HCT116 (cell line): Measurements from ENCODE around the gene IGF2. TPM values are rescaled to one million over a fixed set of nuclear protein-coding genes. Genes with fewer than 3 reads are reported as not detected.

ENCODE experiments used
- ATAC-seq: fragments of 200-7000 bp; cut with Tn5 transposase; 2 replicates; pipeline ENCODE4 v1.9.1; 2020; ENCODE audit warnings: mild to moderate bottlenecking, moderate library complexity
- BruUV-seq: library from RNA; stranded (reverse); fragments of 400-500 nt; replicated peaks from 2 replicates; lab custom pipeline; 2021; lab: Mats Ljungman, UMichigan
- CTCF ChIA-PET: fragments of 300-600 bp; sonication (Branson Sonifier 250); formaldehyde crosslinking; loops from one replicate; lab custom pipeline; 2021; ENCODE audit warnings: antibody characterized with exemption; lab: Charles Lee
- POLR2A ChIA-PET: fragments of 300-600, 350-600 bp; sonication (Branson Sonifier 250); formaldehyde crosslinking; loops from one replicate; lab custom pipeline; 2021; ENCODE audit warnings: antibody characterized with exemption; lab: Charles Lee
- RAD21 ChIA-PET, 2 experiments: fragments of 300-600 bp; sonication (Branson Sonifier 250); formaldehyde crosslinking; loops; one replicate each; lab custom pipeline; 2023; ENCODE audit warnings: low total read pairs in 2 of 2; ENCODE audit not compliant: uncharacterized antibody in 2 of 2, unreplicated experiment in 2 of 2, low non-redundant PET in 1 of 2; lab: Charles Lee
- DNase-seq: peaks from one replicate; pipeline ENCODE4 v3.0.0-alpha.2; 2010; ENCODE audit warnings: low read depth, low spot score
- H2AFZ ChIP-seq: fragments of 200-600 bp; shearing (Covaris generic), sonication (generic); 2 replicates; pipeline ENCODE4 v1.6.1; 2017; ENCODE audit warnings: low read depth, mixed run types, mixed read lengths, antibody characterized with exemption, low read length; ENCODE audit not compliant: poor library complexity, severe bottlenecking
- H3K27ac ChIP-seq: 2 replicates; pipeline ENCODE4 v1.5.1; 2012; ENCODE audit warnings: low read depth, low read length
- H3K27me3 ChIP-seq: fragments of 200-600 bp; sonication (generic); 2 replicates; pipeline ENCODE4 v1.6.1; 2016; ENCODE audit warnings: mixed run types, low read length, mixed read lengths; ENCODE audit not compliant: insufficient read depth
- H3K36me3 ChIP-seq, 2 experiments: fragments of 200-500 bp in 1 of 2; fragments of 200-600 bp in 1 of 2; sonication (Bioruptor generic) in 1 of 2; sonication (generic) in 1 of 2; 2 replicates each; pipeline versions ENCODE4 v1.5.1 to v1.6.1; 2014 to 2016; ENCODE audit warnings: low read length in 2 of 2, inconsistent platforms in 1 of 2, mixed read lengths in 1 of 2, mixed run types in 1 of 2; ENCODE audit not compliant: insufficient read depth in 2 of 2, control insufficient read depth in 1 of 2
- H3K4me1 ChIP-seq, 2 experiments: fragments of 200-600 bp in 1 of 2; sonication (generic) in 1 of 2; 2 replicates each; pipeline versions ENCODE4 v1.5.1 to v1.6.1; 2012 to 2017; ENCODE audit warnings: low read length in 2 of 2, inconsistent platforms in 1 of 2, mild to moderate bottlenecking in 1 of 2, mixed read lengths in 1 of 2, mixed run types in 1 of 2, moderate library complexity in 1 of 2; ENCODE audit not compliant: insufficient read depth in 2 of 2, control insufficient read depth in 1 of 2
- H3K4me2 ChIP-seq: fragments of 200-600 bp; sonication (generic); 2 replicates; pipeline ENCODE4 v1.6.1; 2017; ENCODE audit warnings: mixed run types, low read length, mixed read lengths
- H3K4me3 ChIP-seq, 2 experiments: fragments of 200-600 bp in 1 of 2; sonication (generic) in 1 of 2; replicated peaks in 1 of 2; 2 replicates each; pipeline ENCODE4 v1.5.1; 2011 to 2016; ENCODE audit warnings: low read length in 2 of 2, control low read depth in 1 of 2, low read depth in 1 of 2, mild to moderate bottlenecking in 1 of 2, mixed read lengths in 1 of 2, mixed run types in 1 of 2
- H3K79me2 ChIP-seq: fragments of 200-600 bp; sonication (generic); 2 replicates; pipeline ENCODE4 v1.6.1; 2017; ENCODE audit warnings: mild to moderate bottlenecking, mixed run types, low read length, moderate library complexity, mixed read lengths; ENCODE audit not compliant: insufficient read depth
- H3K9ac ChIP-seq: fragments of 200-600 bp; sonication (generic); 2 replicates; pipeline ENCODE4 v1.6.1; 2016; ENCODE audit warnings: low read length, mixed read lengths
- H3K9me2 ChIP-seq: fragments of 200-600 bp; sonication (generic), shearing (Covaris generic); 2 replicates; pipeline ENCODE4 v1.6.1; 2017; ENCODE audit warnings: mixed run types, mild to moderate bottlenecking, moderate library complexity; ENCODE audit not compliant: insufficient read depth
- H3K9me3 ChIP-seq, 2 experiments: fragments of 200-500 bp in 1 of 2; fragments of 200-600 bp in 1 of 2; sonication (Bioruptor generic) in 1 of 2; sonication (generic) in 1 of 2; 2 replicates each; pipeline ENCODE4 v1.6.1; 2014 to 2017; ENCODE audit warnings: low read length in 2 of 2, mixed read lengths in 2 of 2, inconsistent platforms in 1 of 2, low read depth in 1 of 2, mild to moderate bottlenecking in 1 of 2, mixed run types in 1 of 2, moderate library complexity in 1 of 2; ENCODE audit not compliant: control insufficient read depth in 1 of 2, insufficient read depth in 1 of 2
- H4K20me1 ChIP-seq: fragments of 200-600 bp; sonication (generic), shearing (Covaris generic); 2 replicates; pipeline ENCODE4 v1.6.1; 2017; ENCODE audit warnings: mixed run types, mild to moderate bottlenecking, moderate library complexity; ENCODE audit not compliant: insufficient read depth
- ATF3 ChIP-seq: IDR thresholded peaks from 2 replicates; pipeline ENCODE4 v1.6.1; 2012
- CBX3 ChIP-seq: IDR thresholded peaks from 2 replicates; pipeline ENCODE4 v1.6.1; 2012; ENCODE audit warnings: low read depth
- CTCF ChIP-seq, 3 experiments: fragments of 200-600 bp in 1 of 3; sonication (generic) in 1 of 3; IDR thresholded peaks in 2 of 3; conservative IDR thresholded peaks in 1 of 3; 2 replicates each; pipeline ENCODE4 v1.5.1; 2012 to 2017; ENCODE audit warnings: low read depth in 2 of 3, low read length in 2 of 3, antibody characterized with exemption in 1 of 3, borderline replicate concordance in 1 of 3, control low read depth in 1 of 3, mild to moderate bottlenecking in 1 of 3, mixed read lengths in 1 of 3, mixed run types in 1 of 3, moderate library complexity in 1 of 3; ENCODE audit not compliant: insufficient read depth in 1 of 3
- ELF1 ChIP-seq: IDR thresholded peaks from 2 replicates; pipeline ENCODE4 v1.6.1; 2012; ENCODE audit warnings: low read depth, borderline replicate concordance
- EZH2 ChIP-seq: fragments of 200-600 bp; sonication (generic); IDR thresholded peaks from 2 replicates; pipeline ENCODE4 v1.6.1; 2017; ENCODE audit warnings: antibody characterized with exemption, mixed run types
- EZH2phosphoT487 ChIP-seq: fragments of 200-600 bp; IDR thresholded peaks from 2 replicates; pipeline ENCODE4 v1.6.1; 2018; ENCODE audit warnings: antibody characterized with exemption, borderline replicate concordance
- FOSL1 ChIP-seq: IDR thresholded peaks from 2 replicates; pipeline ENCODE4 v1.6.1; 2012; ENCODE audit warnings: low read depth
- MAX ChIP-seq: IDR thresholded peaks from 2 replicates; pipeline ENCODE4 v1.6.1; 2012
- POLR2AphosphoS5 ChIP-seq: IDR thresholded peaks from 2 replicates; pipeline ENCODE4 v1.6.1; 2011; ENCODE audit warnings: mild to moderate bottlenecking, low read depth, low read length, moderate library complexity
- RAD21 ChIP-seq: IDR thresholded peaks from 2 replicates; pipeline ENCODE4 v1.6.1; 2012; ENCODE audit warnings: low read depth, mild to moderate bottlenecking
- SP1 ChIP-seq: IDR thresholded peaks from 2 replicates; pipeline ENCODE4 v1.6.1; 2012; ENCODE audit warnings: low read depth
- TCF7L2 ChIP-seq: IDR thresholded peaks from 2 replicates; pipeline ENCODE4 v1.7.0; 2011; ENCODE audit warnings: borderline replicate concordance, inconsistent platforms; ENCODE audit not compliant: insufficient read depth, insufficient read length; ENCODE audit errors: extremely low read depth
- ZBTB33 ChIP-seq: IDR thresholded peaks from 2 replicates; pipeline ENCODE4 v1.6.1; 2011; ENCODE audit warnings: mild to moderate bottlenecking, low read length, moderate library complexity; ENCODE audit not compliant: insufficient replicate concordance; ENCODE audit errors: extremely low read depth
- intact Hi-C: fragments of 100-400 bp; cut with micrococcal nuclease; formaldehyde crosslinking; loops from 2 replicates; pipeline ENCODE4 v1.10.0; 2022
- total RNA-seq: library from RNA; stranded (reverse); gene quantifications from one replicate; pipeline ENCODE4 v1.2.1, GENCODE V29; 2021; ENCODE audit not compliant: unreplicated experiment

IGF2 gene
- total RNA-seq, 1 experiment from 2014 or later, result 17.9 TPM

GRCh38 chr11:2169626-2170570, 30.7 kb upstream of the IGF2 start:
- H3K79me2 ChIP-seq, result no peaks in the 10 kb centered on the region
- H3K27me3 ChIP-seq, result no peaks in the 10 kb centered on the region
- no peak for TF ChIP-seq EZH2phosphoT487
- H3K9me2 ChIP-seq, result no peaks in the 10 kb centered on the region
- ATAC-seq, result no peak
- no TSS peak for BruUV-seq
- H3K9me3 ChIP-seq, result no peaks in the 10 kb centered on the region
- no peaks in the 10 kb centered on the region for H4K20me1 ChIP-seq
- POLR2A ChIA-PET, result no interaction called here
- RAD21 ChIA-PET, result no interaction called here
- no peak overlapping the region for H2AFZ ChIP-seq
- H3K4me1 ChIP-seq, result peaks cover 2 to 21% of the 10 kb centered on the region in 2 experiments; a peak in 3 of 4 replicates
- DNase-seq, result no peak
- intact Hi-C loops, result no loop called here
- no peak overlapping the region for H3K4me3 ChIP-seq
- CTCF ChIA-PET, result interaction anchor here (1.0 to 1.6 kb wide), 4 partner anchors 9 to 251 kb away, joined by 3 to 5 read pairs (median 4); no protein-coding TSS in a partner anchor
- H3K9ac ChIP-seq, result no peak overlapping the region
- H3K36me3 ChIP-seq, result no peaks in the 10 kb centered on the region
- peak overlapping the region; percentile 47; the same call in 1 of the 2 replicates for H3K4me2 ChIP-seq
- H3K27ac ChIP-seq, result no peak overlapping the region

- Histone ChIP-seq H3K4me2 (peak overlapping the region; percentile 47), H3K9ac (no peak overlapping the region), H3K79me2 (no peaks in the 10 kb centered on the region), H2AFZ (no peak overlapping the region), H3K4me3 (no peak overlapping the region), H3K27ac (no peak overlapping the region), H3K27me3 (no peaks in the 10 kb centered on the region), H3K9me3 (no peaks in the 10 kb centered on the region), H3K36me3 (no peaks in the 10 kb centered on the region), H3K9me2 (no peaks in the 10 kb centered on the region), H4K20me1 (no peaks in the 10 kb centered on the region), H3K4me1 (peaks cover 2 to 21% of the 10 kb centered on the region in 2 experiments; a peak in 3 of 4 replicates)
- DNase-seq (no peak), ATAC-seq (no peak)
- RAD21 ChIA-PET, result interaction anchor here in 1 of 2 experiments (0.7 kb wide), 1 partner anchor 124 kb away, joined by 3 read pairs; no protein-coding TSS in a partner anchor
- no TSS peak for BruUV-seq
- intact Hi-C loops, result no loop called here
- POLR2A ChIA-PET, result no interaction called here
- CTCF ChIA-PET, result interaction anchor here (1.0 to 1.4 kb wide), 2 partner anchors 10 to 12 kb away, joined by 3 to 4 read pairs; no protein-coding TSS in a partner anchor
- TF ChIP-seq EZH2, result no peak
- TF ChIP-seq TCF7L2, result no peak
- TF ChIP-seq ELF1, result no peak
- TF ChIP-seq MAX, result no peak
- TF ChIP-seq CBX3, result no peak
- TF ChIP-seq SP1, result no peak
- TF ChIP-seq FOSL1, result no peak
- no peak for TF ChIP-seq RAD21
- no peak for TF ChIP-seq CTCF (IDR thresholded peaks at IDR 0.05 in 2 of 3, conservative IDR thresholded peaks at IDR 0.05 in 1 of 3; ENCODE audit: borderline replicate concordance in 1 of 3, insufficient read depth in 1 of 3, low read depth in 2 of 3, low read length in 2 of 3)
- TF ChIP-seq ZBTB33, result no peak
- no peak for TF ChIP-seq POLR2AphosphoS5
- no peak for TF ChIP-seq ATF3
These were observed 29.8 kb upstream of the IGF2 start for GRCh38 chr11:2169005-2169378.
